Forelimb muscle (tissue), 1 donor: ENCODE measurements around the gene PTPRJ. TPM values are rescaled to one million over a fixed set of nuclear protein-coding genes. Genes with fewer than 3 reads are reported as not detected.

Experiments used
- DNase-seq: peaks from one replicate; pipeline ENCODE4 v3.0.0-alpha.2; 2013; ENCODE audit warnings: low read depth
- polyA plus RNA-seq: library from polyadenylated mRNA; unstranded; fragments of 120-200 nt; gene quantifications from one replicate; pipeline ENCODE4 v1.2.1, GENCODE V29; 2013; ENCODE audit not compliant: insufficient read length

PTPRJ gene
- polyA plus RNA-seq, 1 donor: 2.3 TPM

DNA sequence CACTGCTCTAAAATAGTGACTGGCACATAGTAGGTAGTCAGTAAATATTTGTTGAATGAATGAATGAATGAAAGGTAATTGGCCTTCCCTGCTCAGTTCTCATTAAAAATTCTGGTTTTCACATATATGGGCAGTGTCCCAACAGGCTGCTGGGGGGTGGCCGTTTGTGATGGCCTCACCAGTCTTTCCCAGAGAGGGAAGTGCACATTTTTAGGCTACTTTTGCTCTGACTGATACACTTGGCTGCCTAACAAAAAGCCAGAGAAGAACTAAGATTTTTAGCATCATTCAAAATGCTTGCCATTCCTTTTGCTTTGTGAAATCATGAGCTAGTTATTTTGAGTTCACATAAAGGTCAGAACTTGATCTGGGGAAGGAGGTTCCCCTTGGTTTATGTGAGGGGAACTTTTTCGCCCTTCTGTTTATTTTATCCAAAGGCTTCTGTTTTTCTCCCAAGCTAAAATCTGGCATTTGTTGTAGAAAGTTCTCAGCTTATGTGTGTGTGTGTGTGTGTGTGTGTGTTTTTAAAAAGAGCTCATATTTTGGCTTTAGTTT, 83.1 kb downstream of the PTPRJ start:
- DNase-seq: peak; percentile 72

GRCh38 chr11:48064306-48064705, 83.9 kb downstream of the PTPRJ start:
- DNase-seq: no peak

- DNase-seq: no peak
These were observed 86.8 kb downstream of the PTPRJ start for GRCh38 chr11:48066881-48067800.

GRCh38 chr11:48073031-48073861, 92.9 kb downstream of the PTPRJ start:
- no peak for DNase-seq

DNA sequence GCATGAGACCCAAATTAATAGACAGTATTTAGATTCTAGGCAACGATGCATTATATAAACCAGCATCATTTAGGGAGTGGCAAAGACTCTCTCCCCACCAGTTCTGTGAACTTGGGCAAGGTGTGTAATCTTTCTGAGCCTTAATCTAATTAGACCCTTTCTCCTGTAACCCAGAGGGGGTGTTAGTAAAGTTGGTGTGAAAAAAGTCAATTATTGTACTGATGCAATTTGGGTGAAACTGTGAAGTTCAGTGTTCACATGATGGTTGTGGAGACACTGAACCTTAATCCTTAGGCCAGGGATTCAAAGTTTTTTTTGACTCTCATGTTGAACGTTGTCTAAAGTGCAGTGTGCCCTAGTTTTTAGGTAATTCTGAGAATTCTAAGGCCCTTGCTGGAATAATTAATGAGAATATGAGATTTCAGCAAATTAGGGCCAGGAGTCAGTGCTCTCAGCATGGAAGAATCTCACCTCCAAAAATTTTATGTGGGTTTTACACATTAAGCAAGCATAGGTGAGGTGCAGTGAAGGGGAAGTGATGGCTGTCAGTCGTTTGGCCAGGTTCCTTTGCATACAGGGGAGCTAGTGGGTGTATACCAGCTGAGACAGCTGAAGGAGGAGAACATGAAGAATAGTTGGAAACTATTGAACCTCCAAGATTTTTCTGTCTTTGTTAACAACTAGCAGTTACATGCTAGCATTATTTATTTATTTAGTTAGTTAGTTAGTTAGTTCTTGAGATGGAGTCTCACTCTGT, 94.2 kb downstream of the PTPRJ start:
- no peak for DNase-seq

- DNase-seq: no peak
These were observed 95.3 kb downstream of the PTPRJ start for GRCh38 chr11:48075637-48076036.

DNA sequence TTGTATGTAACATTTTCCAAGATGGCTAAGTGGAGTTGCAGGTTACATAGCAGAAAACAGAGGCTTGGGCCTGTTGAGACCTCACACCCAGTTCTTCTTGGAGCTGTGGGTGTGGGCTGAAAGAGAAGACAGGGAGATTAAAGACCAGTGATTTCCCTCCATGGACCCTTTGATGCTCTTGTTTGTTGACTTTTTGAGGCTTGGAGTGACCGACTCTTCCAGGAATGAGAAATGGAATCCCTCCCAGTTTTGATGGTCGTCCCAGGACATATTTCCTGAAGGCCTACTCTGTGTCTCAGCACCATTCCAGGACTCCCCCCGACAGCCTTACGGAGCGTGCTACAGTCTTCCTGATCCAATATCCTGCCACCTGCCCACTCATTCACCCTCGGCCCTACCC, 96.9 kb downstream of the PTPRJ start:
- no peak for DNase-seq

GRCh38 chr11:48078689-48079088, 98.3 kb downstream of the PTPRJ start:
- no peak for DNase-seq

DNA sequence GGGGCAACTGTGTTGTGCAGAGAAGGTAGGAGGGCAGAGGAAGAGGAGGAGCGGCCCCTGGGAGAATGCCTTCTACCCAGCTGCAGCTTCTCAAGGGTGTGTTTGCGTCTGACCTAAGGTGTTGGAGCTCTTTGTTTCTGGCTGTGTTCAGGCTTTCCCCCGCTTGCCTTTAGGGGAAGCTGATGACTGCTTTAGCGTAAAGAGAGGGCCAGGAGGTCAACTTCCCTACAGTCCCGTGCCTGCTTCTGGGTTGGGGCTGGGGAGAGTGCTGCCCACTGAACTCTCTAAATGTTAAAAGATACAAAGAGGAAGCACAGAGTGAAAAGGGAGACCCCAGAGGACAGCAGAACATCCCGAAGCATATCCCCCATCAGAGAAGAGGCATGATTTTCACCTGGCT, 99.2 kb downstream of the PTPRJ start:
- no peak for DNase-seq

GRCh38 chr11:48080301-48080861, 100.0 kb downstream of the PTPRJ start:
- DNase-seq: no peak

- DNase-seq: no peak
These were observed 101.0 kb downstream of the PTPRJ start for GRCh38 chr11:48081151-48082010.

DNA sequence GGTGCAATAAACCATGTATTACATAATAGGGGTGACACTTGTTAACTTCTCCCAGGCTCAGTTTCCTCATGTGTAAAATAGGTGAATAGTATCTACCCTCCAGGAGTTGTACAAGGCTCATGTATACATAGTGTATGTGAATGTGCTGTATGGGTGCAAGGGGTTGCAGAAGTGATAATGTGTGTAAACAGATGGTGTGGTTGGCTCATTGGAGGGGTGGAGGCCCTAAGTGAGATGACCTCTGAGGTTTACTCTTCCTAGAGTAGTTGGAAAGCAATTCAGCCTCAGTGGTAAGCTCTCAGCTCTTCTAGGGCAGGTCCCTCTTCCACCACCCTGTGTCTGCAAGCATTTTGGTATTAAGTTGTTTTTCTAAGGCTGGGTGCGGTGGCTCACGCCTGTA, 102.4 kb downstream of the PTPRJ start:
- no peak for DNase-seq

- DNase-seq: no peak
These were observed 103.1 kb downstream of the PTPRJ start for GRCh38 chr11:48083421-48083820.

- DNase-seq: no peak
These were observed 105.3 kb downstream of the PTPRJ start for GRCh38 chr11:48085688-48086087.

DNA sequence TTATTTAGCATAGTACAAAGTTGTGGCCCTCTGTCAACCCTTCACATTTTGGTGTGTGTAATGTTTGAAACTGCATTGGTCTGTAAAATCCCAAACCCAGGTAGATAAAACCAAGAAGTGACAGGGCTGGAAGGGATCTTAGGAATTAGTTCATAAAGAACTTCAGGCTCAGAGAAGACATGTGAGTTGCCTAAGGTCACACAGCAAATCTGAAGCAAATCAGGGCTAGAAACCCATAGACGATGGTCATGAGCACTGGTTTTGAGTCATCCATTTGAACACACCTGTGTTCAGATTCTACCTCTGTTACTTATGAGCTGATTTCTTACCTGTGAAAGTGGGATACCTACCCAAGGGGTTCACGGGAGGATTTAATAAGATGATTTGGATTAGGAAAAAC, 107.1 kb downstream of the PTPRJ start:
- no peak for DNase-seq

GRCh38 chr11:48087974-48088681, 107.8 kb downstream of the PTPRJ start:
- no peak for DNase-seq

GRCh38 chr11:48088682-48089050, 108.3 kb downstream of the PTPRJ start:
- DNase-seq: no peak

DNA sequence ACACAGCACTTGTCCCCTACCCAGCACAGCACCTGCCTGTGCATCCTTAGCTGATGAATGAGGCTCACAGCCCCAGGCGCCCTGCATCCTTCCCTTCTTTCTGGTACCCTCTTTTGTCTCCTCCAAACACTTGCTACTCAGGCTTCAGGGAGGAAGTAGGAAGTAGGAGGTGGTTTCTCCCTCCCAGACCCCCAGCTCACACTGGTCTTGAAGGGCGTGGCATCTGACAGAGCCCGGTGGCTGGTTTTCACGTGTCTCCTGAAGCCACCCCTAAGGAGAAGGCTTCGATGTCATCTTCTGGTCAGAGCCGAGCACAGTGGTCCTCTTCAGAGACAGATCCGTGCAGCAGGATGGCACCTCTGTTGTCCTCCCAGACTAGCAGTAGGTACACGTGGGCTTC, 109.8 kb downstream of the PTPRJ start:
- DNase-seq: no peak

GRCh38 chr11:48091426-48092102, 111.2 kb downstream of the PTPRJ start:
- DNase-seq: no peak
